ENCODE data around the gene CYP19A1. TPM values are rescaled to one million over a fixed set of nuclear protein-coding genes. Genes with fewer than 3 reads are reported as not detected.

Gene CYP19A1
- total and polyA plus RNA-seq, 7 experiments from 2014 or later, result 0.48 to 1.4 TPM; not detected in 5

DNA sequence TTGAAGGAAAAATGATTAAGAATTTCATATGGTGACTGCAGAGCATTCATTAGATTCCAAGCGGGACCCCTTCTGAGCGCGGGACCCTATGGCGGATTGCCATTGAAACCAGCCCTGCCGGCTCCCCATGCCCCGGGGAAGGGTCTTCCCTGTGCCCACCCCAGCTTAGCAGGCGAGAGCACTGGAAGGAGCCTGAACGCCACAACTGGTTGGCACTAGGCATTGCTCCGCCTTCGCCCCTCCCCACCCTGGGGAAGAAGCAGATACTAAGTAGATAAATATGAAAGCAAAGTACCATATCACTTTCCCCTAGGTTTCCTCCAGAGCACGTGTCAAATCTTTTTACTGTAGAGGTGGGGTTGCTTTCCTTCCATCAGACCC, 70.7 kb downstream of the CYP19A1 start:
- H3K4me1 Mint-ChIP-seq, result peaks cover 2 to 7% (median 5%) of the 10 kb centered on the region in 7 donors
- H3K27ac Mint-ChIP-seq, result no peak overlapping the region
- H3K27ac ChIP-seq (ENCODE audit: low read depth, low read length), result no peak overlapping the region
- ATAC-seq, result no peak
- POLR2A ChIA-PET, result no interaction called here
- H3K4me1 ChIP-seq (ENCODE audit: control insufficient read depth in 2 of 2, insufficient read depth in 2 of 2, low read length in 2 of 2), result no peaks in the 10 kb centered on the region
- CTCF ChIA-PET, result interaction anchor here (0.7 kb wide), 1 partner anchor 1599 kb away, joined by 3 read pairs; no protein-coding TSS in a partner anchor
- peaks cover 0 to 4% (median 0%) of the 10 kb centered on the region in 5 donors for H3K36me3 Mint-ChIP-seq
- no peak overlapping the region for H3K4me3 ChIP-seq (ENCODE audit: low read length)
- intact Hi-C loops (cut with micrococcal nuclease), result no loop called here
- peaks cover 0 to 5% (median 0%) of the 10 kb centered on the region in 11 donors for H3K9me3 Mint-ChIP-seq
- H3K9me3 ChIP-seq (ENCODE audit: control insufficient read depth in 2 of 3, low read length in 3 of 3), result no peaks in the 10 kb centered on the region
- peaks cover 0 to 5% of the 10 kb centered on the region in 2 donors for H3K27me3 ChIP-seq (ENCODE audit: control insufficient read depth in 2 of 2, insufficient read depth in 2 of 2, low read length in 2 of 2)
- DNase-seq, result no peak
- no peak overlapping the region for H3K4me3 Mint-ChIP-seq
- peaks cover 0 to 43% (median 21%) of the 10 kb centered on the region in 5 donors for H3K27me3 Mint-ChIP-seq
- no peaks in the 10 kb centered on the region for H3K36me3 ChIP-seq (ENCODE audit: control insufficient read depth in 2 of 3, insufficient read depth in 3 of 3, low read length in 3 of 3)

DNA sequence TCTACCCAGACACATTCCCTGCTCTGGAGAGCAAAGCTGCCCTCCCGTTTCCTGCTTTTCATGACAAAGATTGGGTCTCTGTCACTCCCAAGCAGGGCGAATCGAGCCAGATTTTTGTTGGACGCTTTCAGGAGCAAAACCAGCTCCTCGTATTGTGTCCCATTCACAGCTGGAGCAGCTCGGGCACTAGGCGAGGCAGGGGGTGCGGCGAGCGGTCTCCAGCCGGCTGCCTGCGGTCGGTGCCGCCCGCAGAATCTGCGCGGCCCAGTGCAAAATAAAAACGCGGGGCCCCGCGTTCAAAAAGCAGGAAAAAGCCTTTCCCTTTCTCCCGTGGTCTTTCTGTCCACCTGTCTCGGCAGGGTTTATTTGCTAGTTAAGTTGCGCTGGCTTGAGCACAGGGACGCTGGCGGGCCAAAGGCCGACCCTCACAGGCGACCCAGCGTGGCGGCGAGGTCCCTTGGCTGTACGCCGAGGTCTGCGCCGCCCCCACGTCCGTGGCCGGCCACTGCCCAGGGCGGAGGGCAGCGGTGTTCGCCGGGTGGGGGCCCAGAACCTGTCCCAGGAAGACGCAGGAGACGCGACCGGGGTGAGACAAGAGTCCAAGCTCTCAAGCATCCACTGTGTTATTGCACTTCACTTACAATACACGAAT, 71.2 kb downstream of the CYP19A1 start:
- ChIA-PET POLR2A (no interaction called here), CTCF (interaction anchor here (0.6 kb wide), 1 partner anchor 39 kb away, joined by 3 read pairs; no protein-coding TSS in a partner anchor)
- H3K27ac Mint-ChIP-seq, result no peak overlapping the region
- no peaks in the 10 kb centered on the region for H3K36me3 ChIP-seq (ENCODE audit: control insufficient read depth in 2 of 3, insufficient read depth in 3 of 3, low read length in 3 of 3)
- ATAC-seq (no peak), DNase-seq (no peak)
- intact Hi-C loops (cut with micrococcal nuclease), result no loop called here
- peaks cover 0 to 43% (median 21%) of the 10 kb centered on the region in 5 donors for H3K27me3 Mint-ChIP-seq
- no peaks in the 10 kb centered on the region for H3K9me3 ChIP-seq (ENCODE audit: control insufficient read depth in 2 of 3, low read length in 3 of 3)
- no peak overlapping the region for H3K27ac ChIP-seq (ENCODE audit: low read depth, low read length)
- H3K27me3 ChIP-seq (ENCODE audit: control insufficient read depth in 2 of 2, insufficient read depth in 2 of 2, low read length in 2 of 2), result peaks cover 0 to 5% of the 10 kb centered on the region in 2 donors
- H3K9me3 Mint-ChIP-seq, result peaks cover 0 to 5% (median 0%) of the 10 kb centered on the region in 11 donors
- H3K4me1 Mint-ChIP-seq, result peaks cover 2 to 7% (median 5%) of the 10 kb centered on the region in 7 donors
- peaks cover 0 to 4% (median 0%) of the 10 kb centered on the region in 5 donors for H3K36me3 Mint-ChIP-seq
- no peaks in the 10 kb centered on the region for H3K4me1 ChIP-seq (ENCODE audit: control insufficient read depth in 2 of 2, insufficient read depth in 2 of 2, low read length in 2 of 2)
- H3K4me3 Mint-ChIP-seq, result peak overlapping the region in 4 of 10 donors; percentile 12 to 45 (median 34)
- H3K4me3 ChIP-seq (ENCODE audit: low read length), result no peak overlapping the region

DNA sequence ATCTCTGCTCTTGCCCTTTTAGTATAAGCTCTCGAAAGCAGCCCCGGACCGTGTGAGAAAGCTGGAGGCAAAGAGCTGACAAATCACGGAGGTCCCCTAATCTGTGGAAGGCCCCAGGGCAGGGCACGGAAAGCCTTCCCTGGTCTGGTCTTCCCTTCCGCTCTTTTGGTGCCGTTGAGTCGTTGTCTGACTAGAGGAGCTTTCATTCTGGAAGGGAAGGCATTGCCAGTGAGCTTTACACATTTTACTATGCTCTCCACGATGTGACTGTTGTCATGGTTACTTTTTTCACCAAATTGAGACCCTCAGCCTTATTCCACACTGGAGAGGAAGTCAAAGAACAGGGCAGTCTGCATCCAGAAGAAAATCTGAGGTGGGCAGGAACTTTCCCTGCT, 71.7 kb downstream of the CYP19A1 start:
- Mint-ChIP-seq H3K4me1 (peaks cover 2 to 7% (median 5%) of the 10 kb centered on the region in 7 donors), H3K36me3 (peaks cover 0 to 4% (median 0%) of the 10 kb centered on the region in 5 donors), H3K4me3 (peak overlapping the region in 2 of 10 donors; percentile 41 to 45), H3K27me3 (peaks cover under 1 to 44% (median 21%) of the 10 kb centered on the region in 5 donors), H3K9me3 (peaks cover 0 to 5% (median under 1%) of the 10 kb centered on the region in 11 donors), H3K27ac (no peak overlapping the region)
- intact Hi-C loops (cut with micrococcal nuclease), result no loop called here
- ChIA-PET POLR2A (no interaction called here), CTCF (no interaction called here)
- ATAC-seq (no peak), DNase-seq (no peak)
- H3K27ac ChIP-seq (ENCODE audit: low read depth, low read length), result no peak overlapping the region
- H3K36me3 ChIP-seq (ENCODE audit: control insufficient read depth in 2 of 3, insufficient read depth in 3 of 3, low read length in 3 of 3), result no peaks in the 10 kb centered on the region
- no peak overlapping the region for H3K4me3 ChIP-seq (ENCODE audit: low read length)
- H3K4me1 ChIP-seq (ENCODE audit: control insufficient read depth in 2 of 2, insufficient read depth in 2 of 2, low read length in 2 of 2), result no peaks in the 10 kb centered on the region
- no peaks in the 10 kb centered on the region for H3K9me3 ChIP-seq (ENCODE audit: control insufficient read depth in 2 of 3, low read length in 3 of 3)
- peaks cover 0 to 5% of the 10 kb centered on the region in 2 donors for H3K27me3 ChIP-seq (ENCODE audit: control insufficient read depth in 2 of 2, insufficient read depth in 2 of 2, low read length in 2 of 2)

DNA sequence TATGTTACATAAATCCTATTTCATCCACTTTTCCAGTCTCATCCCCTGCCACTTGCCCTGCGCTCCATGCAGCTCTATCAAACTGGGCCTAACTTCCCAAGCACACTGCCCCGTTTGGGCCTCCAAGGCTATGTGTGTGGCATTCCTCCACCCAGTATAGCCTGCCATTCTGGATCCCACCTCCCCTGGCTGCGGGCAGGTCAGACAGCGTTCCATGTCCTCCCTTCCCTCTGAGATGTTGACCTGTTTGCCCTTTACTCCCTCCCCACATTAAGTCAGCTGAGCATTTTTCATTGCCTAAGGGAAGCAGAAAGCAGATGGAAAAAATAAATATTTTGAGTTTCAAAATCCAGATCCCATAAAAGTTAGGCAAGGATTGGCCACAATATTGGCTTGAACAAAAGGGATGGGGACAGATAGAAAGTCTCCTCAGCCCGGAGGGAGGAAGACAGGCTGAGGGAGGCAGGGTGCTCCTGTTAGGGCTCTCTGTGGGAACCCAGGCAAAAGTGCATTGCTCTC, 73.3 kb downstream of the CYP19A1 start:
- Mint-ChIP-seq H3K36me3 (peaks cover 0 to 4% (median 0%) of the 10 kb centered on the region in 5 donors), H3K9me3 (peaks cover 0 to 9% (median 5%) of the 10 kb centered on the region in 11 donors), H3K4me1 (peaks cover 2 to 7% (median 5%) of the 10 kb centered on the region in 7 donors), H3K27me3 (peaks cover 6 to 47% (median 23%) of the 10 kb centered on the region in 5 donors), H3K4me3 (no peak overlapping the region), H3K27ac (no peak overlapping the region)
- peaks cover 0 to 5% of the 10 kb centered on the region in 2 donors for H3K27me3 ChIP-seq (ENCODE audit: control insufficient read depth in 2 of 2, insufficient read depth in 2 of 2, low read length in 2 of 2)
- H3K27ac ChIP-seq (ENCODE audit: low read depth, low read length), result no peak overlapping the region
- intact Hi-C loops (cut with micrococcal nuclease), result no loop called here
- DNase-seq (no peak), ATAC-seq (no peak)
- no peaks in the 10 kb centered on the region for H3K4me1 ChIP-seq (ENCODE audit: control insufficient read depth in 2 of 2, insufficient read depth in 2 of 2, low read length in 2 of 2)
- H3K9me3 ChIP-seq (ENCODE audit: control insufficient read depth in 2 of 3, low read length in 3 of 3), result no peaks in the 10 kb centered on the region
- CTCF ChIA-PET, result no interaction called here
- POLR2A ChIA-PET, result no interaction called here
- H3K36me3 ChIP-seq (ENCODE audit: control insufficient read depth in 2 of 3, insufficient read depth in 3 of 3, low read length in 3 of 3), result no peaks in the 10 kb centered on the region
- no peak overlapping the region for H3K4me3 ChIP-seq (ENCODE audit: low read length)

DNA sequence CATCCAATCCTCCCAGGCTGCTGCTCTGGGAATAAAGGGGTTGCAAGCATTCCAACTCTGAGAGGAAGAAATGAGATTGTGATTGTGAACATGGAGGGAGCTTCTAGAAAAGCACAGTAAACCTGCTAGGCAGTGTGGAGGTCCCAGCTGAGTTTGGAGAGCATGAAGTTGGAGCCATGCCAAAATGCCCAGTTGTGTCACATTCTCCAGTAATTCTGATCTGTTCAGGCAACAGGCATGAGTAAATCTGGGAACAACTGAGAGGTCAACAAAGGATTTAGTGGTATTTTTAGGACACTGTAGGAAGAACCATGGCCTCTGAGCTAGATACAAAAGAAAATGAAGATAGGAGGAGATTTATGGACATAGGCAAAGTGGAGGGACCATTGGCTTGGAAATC, 74.7 kb downstream of the CYP19A1 start:
- POLR2A ChIA-PET, result no interaction called here
- intact Hi-C loops (cut with micrococcal nuclease), result no loop called here
- Mint-ChIP-seq H3K36me3 (no peaks in the 10 kb centered on the region), H3K9me3 (peaks cover 0 to 9% (median 5%) of the 10 kb centered on the region in 11 donors), H3K4me1 (peaks cover 2 to 7% (median 5%) of the 10 kb centered on the region in 7 donors), H3K27me3 (peaks cover 6 to 39% (median 30%) of the 10 kb centered on the region in 5 donors), H3K27ac (no peak overlapping the region), H3K4me3 (no peak overlapping the region)
- H3K4me1 ChIP-seq (ENCODE audit: control insufficient read depth in 2 of 2, insufficient read depth in 2 of 2, low read length in 2 of 2), result no peaks in the 10 kb centered on the region
- ATAC-seq (no peak), DNase-seq (no peak)
- CTCF ChIA-PET, result no interaction called here
- H3K27me3 ChIP-seq (ENCODE audit: control insufficient read depth in 2 of 2, insufficient read depth in 2 of 2, low read length in 2 of 2), result no peaks in the 10 kb centered on the region
- no peak overlapping the region for H3K4me3 ChIP-seq (ENCODE audit: low read length)
- no peaks in the 10 kb centered on the region for H3K36me3 ChIP-seq (ENCODE audit: control insufficient read depth in 2 of 3, insufficient read depth in 3 of 3, low read length in 3 of 3)
- H3K9me3 ChIP-seq (ENCODE audit: control insufficient read depth in 2 of 3, low read length in 3 of 3), result no peaks in the 10 kb centered on the region
- no peak overlapping the region for H3K27ac ChIP-seq (ENCODE audit: low read depth, low read length)

DNA sequence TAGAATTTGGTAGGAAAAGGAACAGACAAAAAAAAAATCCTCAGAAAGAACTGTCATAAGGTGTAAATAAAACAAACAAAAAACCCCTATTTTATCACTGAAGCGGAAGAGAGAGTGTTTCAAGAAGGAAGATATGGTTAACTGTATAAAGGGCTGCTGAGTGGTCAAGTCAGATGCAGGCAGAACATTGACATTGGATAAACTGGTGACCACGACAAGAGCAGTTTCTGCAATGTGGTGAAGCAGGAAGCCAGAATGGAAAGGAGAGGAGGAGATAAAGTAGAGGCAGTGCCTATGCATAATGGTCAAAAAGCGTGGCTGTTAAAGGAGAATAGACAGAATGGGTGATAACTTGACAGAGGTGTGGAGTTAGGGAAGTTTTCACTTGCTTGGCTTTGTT, 75.3 kb downstream of the CYP19A1 start:
- no peaks in the 10 kb centered on the region for H3K9me3 ChIP-seq (ENCODE audit: control insufficient read depth in 2 of 3, low read length in 3 of 3)
- Mint-ChIP-seq H3K4me1 (peaks cover 2 to 4% (median 2%) of the 10 kb centered on the region in 7 donors), H3K4me3 (no peak overlapping the region), H3K27me3 (peaks cover 6 to 37% (median 25%) of the 10 kb centered on the region in 5 donors), H3K9me3 (peaks cover 0 to 9% (median 5%) of the 10 kb centered on the region in 11 donors), H3K36me3 (peaks cover 0 to 3% (median 0%) of the 10 kb centered on the region in 5 donors), H3K27ac (no peak overlapping the region)
- ATAC-seq (no peak), DNase-seq (no peak)
- no peak overlapping the region for H3K27ac ChIP-seq (ENCODE audit: low read depth, low read length)
- intact Hi-C loops (cut with micrococcal nuclease), result no loop called here
- H3K36me3 ChIP-seq (ENCODE audit: control insufficient read depth in 2 of 3, insufficient read depth in 3 of 3, low read length in 3 of 3), result no peaks in the 10 kb centered on the region
- H3K4me3 ChIP-seq (ENCODE audit: low read length), result no peak overlapping the region
- H3K27me3 ChIP-seq (ENCODE audit: control insufficient read depth in 2 of 2, insufficient read depth in 2 of 2, low read length in 2 of 2), result no peaks in the 10 kb centered on the region
- ChIA-PET POLR2A (no interaction called here), CTCF (no interaction called here)
- H3K4me1 ChIP-seq (ENCODE audit: control insufficient read depth in 2 of 2, insufficient read depth in 2 of 2, low read length in 2 of 2), result no peaks in the 10 kb centered on the region

All from naive thymus-derived CD4-positive, alpha-beta T cell (primary cell).